Caco-2 (cell line): ENCODE results near the gene NFIA. TPM values are rescaled to one million over a fixed set of nuclear protein-coding genes. Genes with fewer than 3 reads are reported as not detected.

Experiments
- BruUV-seq: library from RNA; stranded (reverse); fragments of 400-500 nt; replicated peaks from 2 replicates; lab custom pipeline; 2021; lab: Mats Ljungman, UMichigan
- CTCF ChIA-PET: fragments of 300-600 bp; sonication (Branson Sonifier 250); formaldehyde crosslinking; loops from one replicate; lab custom pipeline; 2022; ENCODE audit warnings: antibody characterized with exemption; lab: Charles Lee
- POLR2A ChIA-PET: fragments of 300-600 bp; sonication (Branson Sonifier 250); formaldehyde crosslinking; loops from one replicate; lab custom pipeline; 2022; ENCODE audit warnings: antibody characterized with exemption; lab: Charles Lee
- DNase-seq, 2 experiments: peaks; one replicate each; pipeline versions ENCODE4 v3.0.0 to v3.0.0-alpha.2; 2020 to 2022
- H3K27me3 ChIP-seq: replicated peaks from 2 replicates; pipeline ENCODE4 v1.6.0; 2011; ENCODE audit warnings: low read length; ENCODE audit not compliant: control insufficient read depth, insufficient read depth
- H3K36me3 ChIP-seq: 2 replicates; pipeline ENCODE4 v1.5.1; 2011; ENCODE audit warnings: low read length; ENCODE audit not compliant: control insufficient read depth, insufficient read depth
- H3K4me1 ChIP-seq: fragments of 250-450 bp; sonication (Bioruptor Pico); 2 replicates; pipeline ENCODE4 v1.5.1; 2020; ENCODE audit warnings: mild to moderate bottlenecking
- H3K4me3 ChIP-seq: 2 replicates; pipeline ENCODE4 v1.5.1; 2011; ENCODE audit warnings: low read depth, mild to moderate bottlenecking, control low read depth, low read length
- H3K9me3 ChIP-seq: fragments of 250-450 bp; sonication (Bioruptor Pico); 2 replicates; pipeline ENCODE4 v1.5.1; 2020; ENCODE audit warnings: mild to moderate bottlenecking, moderate library complexity
- H3K27ac Mint-ChIP-seq: one replicate; pipeline ENCODE4 v1.8.0; 2022; ENCODE audit warnings: mixed read lengths; ENCODE audit not compliant: unreplicated experiment
- H3K27me3 Mint-ChIP-seq: one replicate; pipeline ENCODE4 v1.8.0; 2022; ENCODE audit warnings: mixed read lengths; ENCODE audit not compliant: insufficient read depth, unreplicated experiment
- H3K36me3 Mint-ChIP-seq: one replicate; pipeline ENCODE4 v1.8.0; 2022; ENCODE audit warnings: mild to moderate bottlenecking, mixed read lengths; ENCODE audit not compliant: insufficient read depth, unreplicated experiment
- H3K4me1 Mint-ChIP-seq: one replicate; pipeline ENCODE4 v1.8.0; 2022; ENCODE audit warnings: low read depth, mixed read lengths; ENCODE audit not compliant: unreplicated experiment
- H3K4me3 Mint-ChIP-seq: one replicate; pipeline ENCODE4 v1.8.0; 2022; ENCODE audit warnings: mild to moderate bottlenecking, moderate library complexity, mixed read lengths; ENCODE audit not compliant: unreplicated experiment
- H3K9me3 Mint-ChIP-seq: one replicate; pipeline ENCODE4 v1.8.0; 2022; ENCODE audit warnings: mixed read lengths; ENCODE audit not compliant: unreplicated experiment
- CTCF ChIP-seq, 2 experiments: fragments of 200-600 bp in 1 of 2; IDR thresholded peaks; 1 replicate in 1 of 2; 2 replicates in 1 of 2; pipeline versions ENCODE4 v1.5.1 to v1.8.0; 2011 to 2022; ENCODE audit warnings: antibody characterized with exemption in 1 of 2, control low read depth in 1 of 2, inconsistent platforms in 1 of 2, low read depth in 1 of 2, low read length in 1 of 2, mild to moderate bottlenecking in 1 of 2, moderate library complexity in 1 of 2; ENCODE audit not compliant: insufficient read depth in 1 of 2, severe bottlenecking in 1 of 2, unreplicated experiment in 1 of 2
- intact Hi-C: fragments of 100-400 bp; cut with micrococcal nuclease; formaldehyde crosslinking; loops from one replicate; pipeline ENCODE4 v1.10.0; 2022; ENCODE audit not compliant: unreplicated experiment
- total RNA-seq: library from RNA; stranded (reverse); gene quantifications from 2 replicates; pipeline ENCODE4 v1.2.3, GENCODE V29; 2022

Gene NFIA
- total RNA-seq, 1 experiment from 2014 or later = 1.4 TPM

GRCh38 chr1:61088163-61088974 is 6.0 kb downstream of the NFIA start:
- POLR2A ChIA-PET = no interaction called here
- intact Hi-C loops = no loop called here
- H3K4me3 Mint-ChIP-seq = no peak overlapping the region
- H3K27me3 Mint-ChIP-seq = no peaks in the 10 kb centered on the region
- no peaks in the 10 kb centered on the region for H3K36me3 ChIP-seq
- H3K27ac Mint-ChIP-seq = no peak overlapping the region
- no peaks in the 10 kb centered on the region for H3K4me1 ChIP-seq
- CTCF ChIA-PET = no interaction called here
- no peaks in the 10 kb centered on the region for H3K36me3 Mint-ChIP-seq
- TF ChIP-seq CTCF (IDR thresholded peaks at IDR 0.05; ENCODE audit: insufficient read depth in 1 of 2, low read depth in 1 of 2, low read length in 1 of 2, severe bottlenecking in 1 of 2, unreplicated experiment in 1 of 2) = no peak
- no peaks in the 10 kb centered on the region for H3K9me3 Mint-ChIP-seq
- no peaks in the 10 kb centered on the region for H3K27me3 ChIP-seq
- no TSS peak for BruUV-seq
- H3K9me3 ChIP-seq = no peaks in the 10 kb centered on the region
- no peak overlapping the region for H3K4me3 ChIP-seq
- DNase-seq = no peak
- H3K4me1 Mint-ChIP-seq = no peaks in the 10 kb centered on the region

GRCh38 chr1:61089338-61089737 is 7.0 kb downstream of the NFIA start:
- POLR2A ChIA-PET = no interaction called here
- no peak overlapping the region for H3K4me3 Mint-ChIP-seq

GRCh38 chr1:61089741-61090140 is 7.4 kb downstream of the NFIA start:
- intact Hi-C loops = no loop called here
- H3K4me1 Mint-ChIP-seq = no peaks in the 10 kb centered on the region
- no peaks in the 10 kb centered on the region for H3K36me3 Mint-ChIP-seq
- ChIA-PET CTCF (no interaction called here), POLR2A (no interaction called here)
- H3K27ac Mint-ChIP-seq = no peak overlapping the region
- H3K27me3 Mint-ChIP-seq = peaks cover 2% of the 10 kb centered on the region
- no peak for TF ChIP-seq CTCF (IDR thresholded peaks at IDR 0.05; ENCODE audit: insufficient read depth in 1 of 2, low read depth in 1 of 2, low read length in 1 of 2, severe bottlenecking in 1 of 2, unreplicated experiment in 1 of 2)
- Histone ChIP-seq H3K36me3 (no peaks in the 10 kb centered on the region), H3K9me3 (no peaks in the 10 kb centered on the region), H3K4me1 (no peaks in the 10 kb centered on the region), H3K4me3 (no peak overlapping the region), H3K27me3 (no peaks in the 10 kb centered on the region)
- no peak for DNase-seq
- no TSS peak for BruUV-seq
- H3K4me3 Mint-ChIP-seq = no peak overlapping the region
- H3K9me3 Mint-ChIP-seq = no peaks in the 10 kb centered on the region

More at GRCh38 chr1:61089338-61089737, 7.0 kb downstream of the NFIA start:
- no peaks in the 10 kb centered on the region for H3K27me3 ChIP-seq
- no peaks in the 10 kb centered on the region for H3K9me3 ChIP-seq
- H3K4me3 ChIP-seq = no peak overlapping the region
- BruUV-seq = no TSS peak
- no peaks in the 10 kb centered on the region for H3K36me3 Mint-ChIP-seq
- no peaks in the 10 kb centered on the region for H3K4me1 ChIP-seq
- intact Hi-C loops = no loop called here
- no peaks in the 10 kb centered on the region for H3K9me3 Mint-ChIP-seq
- H3K27ac Mint-ChIP-seq = no peak overlapping the region
- CTCF ChIA-PET = no interaction called here
- no peaks in the 10 kb centered on the region for H3K36me3 ChIP-seq
- DNase-seq = no peak
- H3K27me3 Mint-ChIP-seq = peaks cover 2% of the 10 kb centered on the region
- TF ChIP-seq CTCF (IDR thresholded peaks at IDR 0.05; ENCODE audit: insufficient read depth in 1 of 2, low read depth in 1 of 2, low read length in 1 of 2, severe bottlenecking in 1 of 2, unreplicated experiment in 1 of 2) = no peak
- H3K4me1 Mint-ChIP-seq = no peaks in the 10 kb centered on the region
